Measurements from ENCODE around the gene MSANTD2. TPM values are rescaled to one million over a fixed set of nuclear protein-coding genes. Genes with fewer than 3 reads are reported as not detected.

The MSANTD2 gene
- polyA plus RNA-seq, 1 of the 3 experiments (the other 2 are of a cell fraction): 6.4 TPM

GRCh38 chr11:124737638-124738305 is 62.4 kb downstream of the MSANTD2 start:
- Histone ChIP-seq H3K9me3 (no peaks in the 10 kb centered on the region), H2AFZ (ENCODE audit: low read depth) (no peak overlapping the region), H3K79me2 (ENCODE audit: insufficient read depth) (no peaks in the 10 kb centered on the region), H3K27ac (ENCODE audit: low read depth in 2 of 2, low read length in 1 of 2) (no peak overlapping the region), H4K20me1 (ENCODE audit: insufficient read depth) (no peaks in the 10 kb centered on the region), H3K4me3 (ENCODE audit: low read depth in 2 of 2, low read length in 1 of 2) (no peak overlapping the region), H3K27me3 (ENCODE audit: insufficient read depth) (no peaks in the 10 kb centered on the region), H3K4me1 (ENCODE audit: control insufficient read depth in 1 of 2, insufficient read depth in 2 of 2, low read depth in 1 of 2, low read length in 1 of 2) (peaks cover 0 to 12% of the 10 kb centered on the region in 2 experiments; a peak in 2 of 4 replicates), H3K9me2 (no peaks in the 10 kb centered on the region), H3F3A (replicated peaks; ENCODE audit: insufficient read depth) (no peaks in the 10 kb centered on the region), H3K4me2 (no peak overlapping the region), H3K9ac (no peak overlapping the region), H3K36me3 (replicated peaks in 1 of 2; ENCODE audit: control insufficient read depth in 1 of 2, insufficient read depth in 2 of 2, low read length in 1 of 2) (no peaks in the 10 kb centered on the region)
- CTCF ChIA-PET: interaction anchor here (0.7 to 1.8 kb wide), 4 partner anchors 9 to 99 kb away, joined by 3 to 6 read pairs (median 4); no protein-coding TSS in a partner anchor
- WGBS (ENCODE audit: low lambda C conversion rate): 80% methylated on average over 2 of the region's 7 CpGs
- DNase-seq: no peak
- TF ChIP-seq MXI1 (IDR thresholded peaks at IDR 0.05; ENCODE audit: low read depth, low read length) (no peak), USF2 (IDR thresholded peaks at IDR 0.05; ENCODE audit: borderline replicate concordance, low read depth, low read length) (no peak), CTCF (IDR thresholded peaks at IDR 0.05) (no peak), JUND (IDR thresholded peaks at IDR 0.05) (no peak), SMC3 (IDR thresholded peaks at IDR 0.05; ENCODE audit: low read depth, low read length) (no peak), USF1 (IDR thresholded peaks at IDR 0.05; ENCODE audit: borderline replicate concordance, low read depth) (no peak), RFX5 (IDR thresholded peaks at IDR 0.05; ENCODE audit: low read length) (no peak)
- POLR2A ChIA-PET: no interaction called here

- H2AFZ ChIP-seq (ENCODE audit: low read depth): no peak overlapping the region
- no peaks in the 10 kb centered on the region for H3K9me2 ChIP-seq
- no peaks in the 10 kb centered on the region for H3K27me3 ChIP-seq (ENCODE audit: insufficient read depth)
- no peak overlapping the region for H3K27ac ChIP-seq (ENCODE audit: low read depth in 2 of 2, low read length in 1 of 2)
- no peaks in the 10 kb centered on the region for H3F3A ChIP-seq (replicated peaks; ENCODE audit: insufficient read depth)
- H3K79me2 ChIP-seq (ENCODE audit: insufficient read depth): no peaks in the 10 kb centered on the region
- no peak overlapping the region for H3K4me2 ChIP-seq
- peaks cover 0 to 12% of the 10 kb centered on the region in 2 experiments; a peak in 2 of 4 replicates for H3K4me1 ChIP-seq (ENCODE audit: control insufficient read depth in 1 of 2, insufficient read depth in 2 of 2, low read depth in 1 of 2, low read length in 1 of 2)
- no peaks in the 10 kb centered on the region for H4K20me1 ChIP-seq (ENCODE audit: insufficient read depth)
- no peak overlapping the region for H3K9ac ChIP-seq
- no peaks in the 10 kb centered on the region for H3K36me3 ChIP-seq (replicated peaks in 1 of 2; ENCODE audit: control insufficient read depth in 1 of 2, insufficient read depth in 2 of 2, low read length in 1 of 2)
- WGBS (ENCODE audit: low lambda C conversion rate): 41% methylated on average over 3 of the region's 3 CpGs
- no peak for DNase-seq
- H3K4me3 ChIP-seq (ENCODE audit: low read depth in 2 of 2, low read length in 1 of 2): no peak overlapping the region
- CTCF ChIA-PET: interaction anchor here (1.0 to 1.6 kb wide), 2 partner anchors 10 to 57 kb away, joined by 4 to 5 read pairs; no protein-coding TSS in a partner anchor
- no peaks in the 10 kb centered on the region for H3K9me3 ChIP-seq
- POLR2A ChIA-PET: no interaction called here
- TF ChIP-seq FOXJ3 (CRISPR knock-in tag; IDR thresholded peaks at IDR 0.05) (no peak), IRF3 (IDR thresholded peaks at IDR 0.05; ENCODE audit: low read depth, low read length) (no peak), MAX (IDR thresholded peaks at IDR 0.05; ENCODE audit: low read depth) (no peak), MEF2A (IDR thresholded peaks at IDR 0.05; ENCODE audit: borderline replicate concordance, low read depth) (no peak), EP300 (IDR thresholded peaks at IDR 0.05; ENCODE audit: borderline replicate concordance in 1 of 2, low read depth in 1 of 2, low read length in 1 of 2) (no peak), SMC3 (IDR thresholded peaks at IDR 0.05; ENCODE audit: low read depth, low read length) (no peak), ELF1 (IDR thresholded peaks at IDR 0.05) (no peak), TEAD4 (IDR thresholded peaks at IDR 0.05; ENCODE audit: borderline replicate concordance, insufficient read depth) (no peak), SIN3A (IDR thresholded peaks at IDR 0.05; ENCODE audit: borderline replicate concordance, low read depth, low read length) (no peak), GATA2 (CRISPR knock-in tag; IDR thresholded peaks at IDR 0.05) (no peak), RCOR1 (IDR thresholded peaks at IDR 0.05; ENCODE audit: low read length) (no peak), TCF12 (IDR thresholded peaks at IDR 0.05) (no peak), EZH2phosphoT487 (IDR thresholded peaks at IDR 0.05; ENCODE audit: borderline replicate concordance, low read depth) (no peak), CHD2 (IDR thresholded peaks at IDR 0.05; ENCODE audit: low read length, partially characterized antibody) (no peak), TAF1 (IDR thresholded peaks at IDR 0.05; ENCODE audit: borderline replicate concordance, low read depth, low read length) (no peak)
These were observed 63.5 kb downstream of the MSANTD2 start for GRCh38 chr11:124736736-124737135.

All from SK-N-SH (cell line).